ENCODE measurements around the gene LRP11.

- TF ChIP-seq TARDBP (IDR thresholded peaks at IDR 0.05; ENCODE audit: borderline replicate concordance), result no peak
- no peak for TF ChIP-seq CTCF (IDR thresholded peaks at IDR 0.05 in 2 of 3, conservative IDR thresholded peaks at IDR 0.05 in 1 of 3; ENCODE audit: control insufficient read depth in 2 of 3, extremely low read depth in 1 of 3, insufficient read depth in 1 of 3, low read depth in 3 of 3, low read length in 3 of 3)
- TF ChIP-seq EP300 (IDR thresholded peaks at IDR 0.05; ENCODE audit: borderline replicate concordance in 1 of 2, control insufficient read depth in 1 of 2, low read depth in 2 of 2, low read length in 2 of 2), result no peak
- TF ChIP-seq CEBPB (IDR thresholded peaks at IDR 0.05; ENCODE audit: borderline replicate concordance in 1 of 2, low read depth in 2 of 2, low read length in 2 of 2), result no peak
- TF ChIP-seq SPI1 (IDR thresholded peaks at IDR 0.05; ENCODE audit: borderline replicate concordance, insufficient read depth, low read depth, low read length), result no peak
- no peak for TF ChIP-seq E2F8 (IDR thresholded peaks at IDR 0.05; ENCODE audit: low read depth, partially characterized antibody)
- TF ChIP-seq CBX3 (IDR thresholded peaks at IDR 0.05; ENCODE audit: borderline replicate concordance, low read depth), result no peak
- TF ChIP-seq KDM1A (IDR thresholded peaks at IDR 0.05; ENCODE audit: borderline replicate concordance), result no peak
- TF ChIP-seq ZBTB40 (IDR thresholded peaks at IDR 0.05; ENCODE audit: borderline replicate concordance), result no peak
- no peak for TF ChIP-seq SREBF2 (IDR thresholded peaks at IDR 0.05; ENCODE audit: low read length)
- no peak for TF ChIP-seq GABPA (IDR thresholded peaks at IDR 0.05; ENCODE audit: low read depth)
- TF ChIP-seq NFYB (IDR thresholded peaks at IDR 0.05; ENCODE audit: insufficient read depth, low read depth, low read length), result no peak
- TF ChIP-seq TAF1 (IDR thresholded peaks at IDR 0.05; ENCODE audit: borderline replicate concordance, low read depth, low read length), result no peak
- TF ChIP-seq RFX5 (IDR thresholded peaks at IDR 0.05; ENCODE audit: low read depth, low read length), result no peak
Measured at GRCh38 chr6:149906405-149906804, 42.2 kb upstream of the LRP11 start.
